Measurements from ENCODE around the gene RBM20.

- TF ChIP-seq EZH2 (IDR thresholded peaks at IDR 0.05; ENCODE audit: low read depth, unreplicated experiment) (no peak), POLR2AphosphoS5 (IDR thresholded peaks at IDR 0.05; ENCODE audit: low read depth) (no peak), ZNF114 (CRISPR knock-in tag; IDR thresholded peaks at IDR 0.05) (no peak), JUNB (IDR thresholded peaks at IDR 0.05; ENCODE audit: unreplicated experiment) (no peak), EZH2phosphoT487 (IDR thresholded peaks at IDR 0.05; ENCODE audit: unreplicated experiment) (no peak), NANOG (IDR thresholded peaks at IDR 0.05; ENCODE audit: borderline replicate concordance) (no peak), ZNF462 (CRISPR knock-in tag; IDR thresholded peaks at IDR 0.05) (no peak), ETS1 (IDR thresholded peaks at IDR 0.05) (no peak), STAT1 (IDR thresholded peaks at IDR 0.05; ENCODE audit: unreplicated experiment) (no peak), CREB1 (CRISPR knock-in tag; IDR thresholded peaks at IDR 0.05; ENCODE audit: low read depth) (no peak), ZNF331 (CRISPR knock-in tag; IDR thresholded peaks at IDR 0.05; ENCODE audit: low read depth) (no peak)
- TF ChIP-seq, protein P1, sequence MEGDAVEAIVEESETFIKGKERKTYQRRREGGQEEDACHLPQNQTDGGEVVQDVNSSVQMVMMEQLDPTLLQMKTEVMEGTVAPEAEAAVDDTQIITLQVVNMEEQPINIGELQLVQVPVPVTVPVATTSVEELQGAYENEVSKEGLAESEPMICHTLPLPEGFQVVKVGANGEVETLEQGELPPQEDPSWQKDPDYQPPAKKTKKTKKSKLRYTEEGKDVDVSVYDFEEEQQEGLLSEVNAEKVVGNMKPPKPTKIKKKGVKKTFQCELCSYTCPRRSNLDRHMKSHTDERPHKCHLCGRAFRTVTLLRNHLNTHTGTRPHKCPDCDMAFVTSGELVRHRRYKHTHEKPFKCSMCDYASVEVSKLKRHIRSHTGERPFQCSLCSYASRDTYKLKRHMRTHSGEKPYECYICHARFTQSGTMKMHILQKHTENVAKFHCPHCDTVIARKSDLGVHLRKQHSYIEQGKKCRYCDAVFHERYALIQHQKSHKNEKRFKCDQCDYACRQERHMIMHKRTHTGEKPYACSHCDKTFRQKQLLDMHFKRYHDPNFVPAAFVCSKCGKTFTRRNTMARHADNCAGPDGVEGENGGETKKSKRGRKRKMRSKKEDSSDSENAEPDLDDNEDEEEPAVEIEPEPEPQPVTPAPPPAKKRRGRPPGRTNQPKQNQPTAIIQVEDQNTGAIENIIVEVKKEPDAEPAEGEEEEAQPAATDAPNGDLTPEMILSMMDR (conservative IDR thresholded peaks at IDR 0.05; ENCODE audit: low read depth in 2 of 2): no peak
- TF ChIP-seq, protein P2, sequence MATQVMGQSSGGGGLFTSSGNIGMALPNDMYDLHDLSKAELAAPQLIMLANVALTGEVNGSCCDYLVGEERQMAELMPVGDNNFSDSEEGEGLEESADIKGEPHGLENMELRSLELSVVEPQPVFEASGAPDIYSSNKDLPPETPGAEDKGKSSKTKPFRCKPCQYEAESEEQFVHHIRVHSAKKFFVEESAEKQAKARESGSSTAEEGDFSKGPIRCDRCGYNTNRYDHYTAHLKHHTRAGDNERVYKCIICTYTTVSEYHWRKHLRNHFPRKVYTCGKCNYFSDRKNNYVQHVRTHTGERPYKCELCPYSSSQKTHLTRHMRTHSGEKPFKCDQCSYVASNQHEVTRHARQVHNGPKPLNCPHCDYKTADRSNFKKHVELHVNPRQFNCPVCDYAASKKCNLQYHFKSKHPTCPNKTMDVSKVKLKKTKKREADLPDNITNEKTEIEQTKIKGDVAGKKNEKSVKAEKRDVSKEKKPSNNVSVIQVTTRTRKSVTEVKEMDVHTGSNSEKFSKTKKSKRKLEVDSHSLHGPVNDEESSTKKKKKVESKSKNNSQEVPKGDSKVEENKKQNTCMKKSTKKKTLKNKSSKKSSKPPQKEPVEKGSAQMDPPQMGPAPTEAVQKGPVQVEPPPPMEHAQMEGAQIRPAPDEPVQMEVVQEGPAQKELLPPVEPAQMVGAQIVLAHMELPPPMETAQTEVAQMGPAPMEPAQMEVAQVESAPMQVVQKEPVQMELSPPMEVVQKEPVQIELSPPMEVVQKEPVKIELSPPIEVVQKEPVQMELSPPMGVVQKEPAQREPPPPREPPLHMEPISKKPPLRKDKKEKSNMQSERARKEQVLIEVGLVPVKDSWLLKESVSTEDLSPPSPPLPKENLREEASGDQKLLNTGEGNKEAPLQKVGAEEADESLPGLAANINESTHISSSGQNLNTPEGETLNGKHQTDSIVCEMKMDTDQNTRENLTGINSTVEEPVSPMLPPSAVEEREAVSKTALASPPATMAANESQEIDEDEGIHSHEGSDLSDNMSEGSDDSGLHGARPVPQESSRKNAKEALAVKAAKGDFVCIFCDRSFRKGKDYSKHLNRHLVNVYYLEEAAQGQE (IDR thresholded peaks at IDR 0.05; ENCODE audit: unreplicated experiment): no peak
Observed at GRCh38 chr10:110862961-110863360, 218.8 kb downstream of the RBM20 start.

All from GM23338 (cell line).